Spleen (tissue), 11 donors: ENCODE measurements around the gene HEYL. TPM values are rescaled to one million over a fixed set of nuclear protein-coding genes. Genes with fewer than 3 reads are reported as not detected.

Experiments used
- DNase-seq: peaks from one replicate; pipeline ENCODE4 v3.0.0-alpha.2; 2020
- H3K27ac ChIP-seq, 8 donors: fragments of 200-600 bp; sonication (generic) in 7 of 8; 1 replicate in 4 of 8; 2 replicates in 4 of 8; pipeline versions ENCODE4 v1.5.0 to v1.8.0; 2016 to 2021; ENCODE audit warnings: inconsistent platforms in 4 of 8, mild to moderate bottlenecking in 4 of 8, moderate library complexity in 1 of 8
- H3K27me3 ChIP-seq, 7 donors: fragments of 200-600 bp; sonication (generic) in 6 of 7; replicated peaks in 1 of 7; 1 replicate in 4 of 7; 2 replicates in 3 of 7; pipeline versions ENCODE4 v1.5.0 to v1.8.0; 2016 to 2021; ENCODE audit warnings: inconsistent platforms in 3 of 7, mild to moderate bottlenecking in 1 of 7
- H3K36me3 ChIP-seq, 6 donors: fragments of 200-600 bp; sonication (generic) in 5 of 6; 1 replicate in 4 of 6; 2 replicates in 2 of 6; pipeline versions ENCODE4 v1.5.0 to v1.8.0; 2016 to 2021; ENCODE audit warnings: inconsistent platforms in 2 of 6
- H3K4me1 ChIP-seq, 6 donors: fragments of 200-600 bp; sonication (generic) in 5 of 6; 1 replicate in 3 of 6; 2 replicates in 3 of 6; pipeline versions ENCODE4 v1.5.0 to v1.8.0; 2016 to 2021; ENCODE audit warnings: inconsistent platforms in 3 of 6
- H3K4me3 ChIP-seq, 8 donors: fragments of 200-600 bp; sonication (generic) in 7 of 8; 1 replicate in 4 of 8; 2 replicates in 4 of 8; pipeline versions ENCODE4 v1.5.0 to v1.8.0; 2016 to 2021; ENCODE audit warnings: inconsistent platforms in 4 of 8, mild to moderate bottlenecking in 4 of 8, moderate library complexity in 2 of 8
- H3K9me3 ChIP-seq, 8 donors: fragments of 200-600 bp; sonication (generic) in 7 of 8; 1 replicate in 4 of 8; 2 replicates in 4 of 8; pipeline versions ENCODE4 v1.5.0 to v1.8.0; 2016 to 2021; ENCODE audit warnings: inconsistent platforms in 4 of 8
- POLR2A ChIP-seq, 3 donors: fragments of 450-650 bp; IDR thresholded peaks; one replicate each; pipeline ENCODE4 v1.5.1; 2017; ENCODE audit warnings: antibody characterized with exemption in 3 of 3, mild to moderate bottlenecking in 1 of 3
- POLR2AphosphoS5 ChIP-seq, 3 donors: sonication (generic); formaldehyde crosslinking; IDR thresholded peaks; one replicate each; pipeline ENCODE4 v1.5.1; 2017; ENCODE audit warnings: antibody characterized with exemption in 3 of 3
- WGBS, 5 donors: extraction: QIAGEN DNeasy Blood & Tissue Kit in 3 of 5; methylation state at CpG; one replicate each; pipeline versions ENCODE4 v1.1.5 to v1.1.7; 2013 to 2018; 5-methylcytosine and 5-hydroxymethylcytosine counted together
- intact Hi-C: fragments of 100-400 bp; cut with DNase I; formaldehyde crosslinking; loops from one replicate; pipeline ENCODE4 v1.15.0; 2023; ENCODE audit warnings: low total_unique reads
- polyA plus RNA-seq, 3 donors: library from polyadenylated mRNA; stranded (reverse); fragments of 200-250 nt; gene quantifications; one replicate each; pipeline ENCODE4 v1.2.1, GENCODE V29; 2013
- total RNA-seq, 7 donors: library from RNA; depleted of rRNA in 3 of 7; stranded (reverse); fragments of >200 nt in 3 of 7; fragmentation: NEBNext Ultra II Directional in 4 of 7; extraction: Animal tissue kit (Norgen Biotek cat#: 25700) in 4 of 7; gene quantifications; one replicate each; pipeline versions ENCODE4 v1.1.0 to v1.2.1, GENCODE V29; 2016 to 2021
- TF ChIP-seq, protein P1 (sequence below), 11 experiments: fragments of 200-600 bp in 7 of 11; fragments of 450-650 bp in 4 of 11; sonication (generic) in 4 of 11; IDR thresholded peaks in 8 of 11; conservative IDR thresholded peaks in 3 of 11; 1 replicate in 7 of 11; 2 replicates in 4 of 11; pipeline versions ENCODE4 v1.4.0 to v1.8.0; 2016 to 2021; ENCODE audit warnings: antibody characterized with exemption in 11 of 11, inconsistent platforms in 4 of 11, mild to moderate bottlenecking in 1 of 11
- donor health status: healthy with polysubstance abuse.
- donor health status: DM: no; HTN: no; CAD: no; lungs with moderate emphysema.
- donor health status: DM: no; HTN: no; CAD: no.
- donor health status: Bipolar disorder and iron deficiency.
- donor health status: healthy.
- donor health status: DM: no; HTN: no; CAD: no.
- donor health status: DM: yes; HTN: yes; CAD: no.

The HEYL gene
- total and polyA plus RNA-seq, 10 donors = 1.2 to 9.9 (median 3.8) TPM

DNA sequence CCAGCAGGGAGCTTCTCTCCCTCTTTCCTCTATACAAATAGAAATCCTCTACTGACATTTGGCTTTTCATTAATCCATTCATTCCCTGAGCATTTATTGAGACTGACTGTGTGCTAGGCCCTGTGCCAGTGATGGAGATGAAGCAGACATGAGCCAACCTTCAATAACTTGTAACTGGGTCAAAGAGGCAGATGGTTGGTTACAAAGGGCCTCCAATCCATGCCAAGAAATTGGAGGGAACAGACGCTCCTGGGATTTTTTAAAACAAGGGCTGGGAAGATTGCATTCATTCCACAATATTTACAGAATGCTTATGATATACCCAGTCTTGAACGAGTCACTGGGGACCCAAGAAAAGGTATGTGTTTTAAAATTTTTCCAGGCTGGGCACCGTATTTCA lies 45.6 kb upstream of the HEYL start:
- Histone ChIP-seq H3K27ac (no peak overlapping the region), H3K36me3 (no peaks in the 10 kb centered on the region), H3K9me3 (no peaks in the 10 kb centered on the region), H3K4me3 (no peak overlapping the region), H3K27me3 (peaks cover 0 to 100% (median 43%) of the 10 kb centered on the region in 7 donors), H3K4me1 (peaks cover 0 to 12% (median 4%) of the 10 kb centered on the region in 6 donors)
- DNase-seq = no peak
- WGBS, 5 donors = 81 to 94% (median 87%) methylated on average over 3 of the region's 3 CpGs
- intact Hi-C loops = no loop called here
- TF ChIP-seq POLR2A (IDR thresholded peaks at IDR 0.05) = no peak
- TF ChIP-seq POLR2AphosphoS5 (IDR thresholded peaks at IDR 0.05) = no peak
- TF ChIP-seq, protein P1, sequence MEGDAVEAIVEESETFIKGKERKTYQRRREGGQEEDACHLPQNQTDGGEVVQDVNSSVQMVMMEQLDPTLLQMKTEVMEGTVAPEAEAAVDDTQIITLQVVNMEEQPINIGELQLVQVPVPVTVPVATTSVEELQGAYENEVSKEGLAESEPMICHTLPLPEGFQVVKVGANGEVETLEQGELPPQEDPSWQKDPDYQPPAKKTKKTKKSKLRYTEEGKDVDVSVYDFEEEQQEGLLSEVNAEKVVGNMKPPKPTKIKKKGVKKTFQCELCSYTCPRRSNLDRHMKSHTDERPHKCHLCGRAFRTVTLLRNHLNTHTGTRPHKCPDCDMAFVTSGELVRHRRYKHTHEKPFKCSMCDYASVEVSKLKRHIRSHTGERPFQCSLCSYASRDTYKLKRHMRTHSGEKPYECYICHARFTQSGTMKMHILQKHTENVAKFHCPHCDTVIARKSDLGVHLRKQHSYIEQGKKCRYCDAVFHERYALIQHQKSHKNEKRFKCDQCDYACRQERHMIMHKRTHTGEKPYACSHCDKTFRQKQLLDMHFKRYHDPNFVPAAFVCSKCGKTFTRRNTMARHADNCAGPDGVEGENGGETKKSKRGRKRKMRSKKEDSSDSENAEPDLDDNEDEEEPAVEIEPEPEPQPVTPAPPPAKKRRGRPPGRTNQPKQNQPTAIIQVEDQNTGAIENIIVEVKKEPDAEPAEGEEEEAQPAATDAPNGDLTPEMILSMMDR (IDR thresholded peaks at IDR 0.05 in 8 of 11, conservative IDR thresholded peaks at IDR 0.05 in 3 of 11) = no peak

DNA sequence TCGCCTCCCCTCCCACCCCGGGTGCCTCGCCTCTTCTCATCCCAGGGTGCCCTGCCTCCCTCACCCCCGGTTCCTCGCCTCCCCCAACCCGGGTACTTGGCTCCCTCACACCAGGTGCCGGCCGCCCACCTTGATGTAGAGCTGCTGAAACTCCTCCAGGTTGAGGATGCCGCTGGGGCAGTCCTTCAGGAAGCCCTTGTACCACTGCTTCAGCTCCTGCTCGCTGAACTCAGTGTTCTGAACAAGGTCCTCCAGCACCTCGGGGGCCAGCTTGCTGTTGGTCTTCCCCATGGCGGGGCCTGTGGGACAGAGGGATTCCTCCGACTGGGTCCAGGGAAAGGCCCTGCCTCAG lies 44.8 kb upstream of the HEYL start:
- Histone ChIP-seq H3K27ac (no peak overlapping the region), H3K9me3 (no peaks in the 10 kb centered on the region), H3K4me1 (peaks cover 0 to 12% (median 4%) of the 10 kb centered on the region in 6 donors), H3K36me3 (no peaks in the 10 kb centered on the region), H3K27me3 (peaks cover 0 to 96% (median 40%) of the 10 kb centered on the region in 7 donors), H3K4me3 (peak overlapping the region in 1 of 8 donors; percentile 54)
- no peak for DNase-seq
- 52 to 70% (median 55%) methylated on average over 9 to 13 of the region's 13 CpGs for WGBS, 5 donors
- TF ChIP-seq, protein P1 (IDR thresholded peaks at IDR 0.05 in 8 of 11, conservative IDR thresholded peaks at IDR 0.05 in 3 of 11) = no peak
- no peak for TF ChIP-seq POLR2AphosphoS5 (IDR thresholded peaks at IDR 0.05)
- TF ChIP-seq POLR2A (IDR thresholded peaks at IDR 0.05) = no peak
- intact Hi-C loops = no loop called here

DNA sequence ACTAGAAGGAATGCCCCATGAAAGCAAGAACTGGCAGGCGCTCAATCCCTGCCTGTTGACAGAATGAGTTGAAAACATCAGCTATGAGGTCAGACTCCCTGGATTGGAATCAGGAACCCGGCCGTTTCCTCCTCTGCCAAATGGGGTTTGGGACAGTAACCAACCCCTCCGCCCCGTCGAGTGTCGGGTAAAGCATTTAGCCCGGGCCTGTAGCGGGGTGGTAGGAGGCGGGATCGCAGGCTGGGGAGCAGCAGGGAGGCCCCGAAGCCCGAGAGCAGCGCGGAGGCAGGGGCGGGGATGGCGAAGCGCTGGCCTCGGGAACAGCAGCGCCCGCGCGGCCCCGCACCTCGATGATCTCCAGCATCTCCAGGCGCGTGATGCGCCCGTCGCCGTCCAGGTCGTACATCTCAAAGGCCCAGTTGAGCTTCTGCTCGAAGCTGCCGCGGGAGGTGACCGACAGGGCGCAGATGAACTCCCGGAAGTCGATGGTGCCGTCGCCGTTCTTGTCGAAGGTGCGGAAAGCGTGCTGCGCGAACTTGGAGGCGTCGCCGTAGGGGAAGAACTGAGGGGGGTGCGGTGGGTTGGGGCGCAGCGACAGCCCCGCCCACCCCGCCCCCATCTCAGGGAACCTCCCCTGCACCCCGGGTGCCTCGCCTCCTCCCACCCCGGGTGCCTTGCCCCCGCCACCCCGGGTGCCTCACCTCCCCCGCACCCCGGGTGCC lies 44.3 kb upstream of the HEYL start:
- Histone ChIP-seq H3K4me1 (peaks cover 0 to 12% (median 4%) of the 10 kb centered on the region in 6 donors), H3K27me3 (peaks cover 0 to 90% (median 39%) of the 10 kb centered on the region in 7 donors), H3K36me3 (no peaks in the 10 kb centered on the region), H3K4me3 (peak overlapping the region in 4 of 8 donors; percentile 2 to 54 (median 4)), H3K9me3 (no peaks in the 10 kb centered on the region), H3K27ac (peak overlapping the region in 1 of 8 donors; percentile 2)
- intact Hi-C loops = no loop called here
- WGBS, 5 donors = 10 to 37% (median 14%) methylated on average over 37 to 62 of the region's 62 CpGs
- TF ChIP-seq POLR2AphosphoS5 (IDR thresholded peaks at IDR 0.05) = peak in 1 of 3 donors; percentile 10
- TF ChIP-seq, protein P1 (IDR thresholded peaks at IDR 0.05 in 8 of 11, conservative IDR thresholded peaks at IDR 0.05 in 3 of 11) = no peak
- no peak for DNase-seq

DNA sequence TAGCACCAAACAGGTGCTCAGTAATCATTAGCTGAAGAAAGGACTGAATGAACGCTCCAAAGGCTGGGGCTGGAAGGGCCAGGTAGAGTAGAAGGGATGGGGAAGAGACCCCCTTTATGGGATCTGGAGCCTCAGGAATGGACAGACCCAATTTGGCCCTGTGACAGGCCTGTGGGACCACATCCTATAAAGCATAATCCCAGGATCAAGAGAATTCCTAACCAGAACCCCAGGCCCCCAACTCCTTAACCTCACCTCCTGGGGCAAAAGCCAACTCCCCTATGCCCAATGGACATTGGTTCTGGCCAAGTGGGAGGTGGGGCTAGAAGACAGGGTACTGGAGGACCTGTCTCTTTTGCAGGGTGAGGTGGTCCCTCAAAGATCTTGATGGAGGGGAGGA lies 42.6 kb upstream of the HEYL start:
- Histone ChIP-seq H3K4me1 (peaks cover 0 to 12% (median 4%) of the 10 kb centered on the region in 6 donors), H3K4me3 (no peak overlapping the region), H3K27ac (no peak overlapping the region), H3K36me3 (no peaks in the 10 kb centered on the region), H3K27me3 (peaks cover 0 to 73% (median 30%) of the 10 kb centered on the region in 7 donors), H3K9me3 (no peaks in the 10 kb centered on the region)
- WGBS, 5 donors = 75 to 100% (median 84%) methylated on average over 1 of the region's 1 CpG
- intact Hi-C loops = no loop called here
- no peak for DNase-seq
- TF ChIP-seq POLR2AphosphoS5 (IDR thresholded peaks at IDR 0.05) (no peak), POLR2A (IDR thresholded peaks at IDR 0.05) (no peak)
- TF ChIP-seq, protein P1 (IDR thresholded peaks at IDR 0.05 in 8 of 11, conservative IDR thresholded peaks at IDR 0.05 in 3 of 11) = no peak
